Bronchial epithelial cell (primary cell): ENCODE measurements around the gene WASHC4. TPM values are rescaled to one million over a fixed set of nuclear protein-coding genes. Genes with fewer than 3 reads are reported as not detected.

Experiments
- DNase-seq: peaks from one replicate; pipeline ENCODE4 v3.0.0-alpha.2; 2010; ENCODE audit warnings: low read depth
- FAIRE-seq: peaks from 2 replicates; lab custom pipeline; 2011; peaks lifted over from hg19 to GRCh38; lab: Jason Lieb, UNC
- H3K27me3 ChIP-seq: 2 replicates; pipeline ENCODE4 v1.5.1; 2011; ENCODE audit warnings: low read length; ENCODE audit not compliant: control insufficient read depth, insufficient read depth
- H3K36me3 ChIP-seq: 2 replicates; pipeline ENCODE4 v1.5.1; 2011; ENCODE audit warnings: low read length; ENCODE audit not compliant: control insufficient read depth, insufficient read depth
- H3K4me3 ChIP-seq: 2 replicates; pipeline ENCODE4 v1.5.1; 2011; ENCODE audit warnings: mild to moderate bottlenecking, low read depth, low read length, control low read depth
- CTCF ChIP-seq: IDR thresholded peaks from 2 replicates; pipeline ENCODE4 v1.5.1; 2011; ENCODE audit warnings: mild to moderate bottlenecking, moderate library complexity, low read length, control low read depth, inconsistent platforms; ENCODE audit not compliant: insufficient read depth, severe bottlenecking
- total RNA-seq: library from RNA; depleted of rRNA; stranded (reverse); fragments of >200 nt; gene quantifications from 2 replicates; pipeline ENCODE4 v1.2.1, GENCODE V29; 2014

Gene WASHC4
- total RNA-seq = 52.5 and 60.8 TPM in 2 replicates

- Histone ChIP-seq H3K4me3 (peak within 1 kb of the TSS; percentile 96), H3K36me3 (no peaks in the 10 kb centered on the region), H3K27me3 (no peaks in the 10 kb centered on the region)
- no peak for TF ChIP-seq CTCF
- FAIRE-seq = no peak
- DNase-seq = peak; percentile 77
Measured at GRCh38 chr12:105107494-105108371, at the start of gene WASHC4. Gene WASHC4, plus strand, starts transcription at chr12:105107731. Its CDS starts 70 bp downstream, at chr12:105107801.

DNA sequence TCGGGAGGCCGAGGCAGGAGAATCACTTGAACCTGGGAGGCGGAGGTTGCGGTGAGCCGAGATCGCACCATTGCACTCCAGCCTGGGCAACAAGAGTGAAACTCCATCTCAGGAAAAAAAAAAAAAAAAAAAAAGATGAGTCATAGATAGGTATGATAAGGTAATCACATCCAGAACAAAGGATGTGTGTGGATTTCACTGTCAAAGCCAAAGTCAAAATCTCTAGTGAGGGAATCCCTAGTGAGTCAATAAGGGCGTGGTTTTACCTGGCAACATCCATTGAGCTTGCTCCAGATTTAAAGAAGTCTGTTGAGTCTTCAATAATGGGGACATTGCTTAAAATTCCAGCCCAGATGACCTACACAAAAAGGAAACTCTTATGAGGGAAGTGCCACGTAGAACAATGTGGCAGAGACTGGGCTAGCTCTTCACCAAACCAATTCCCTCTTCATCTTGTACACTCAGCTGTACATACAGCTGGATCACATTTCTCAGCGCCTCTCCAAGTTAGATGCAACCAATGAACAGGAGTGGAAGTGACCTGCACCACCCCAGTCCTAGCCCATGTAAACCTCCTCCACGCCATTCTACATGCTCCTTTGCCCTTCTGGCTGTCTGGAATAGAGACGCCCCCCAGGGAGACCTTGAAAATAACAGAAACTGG is 46.7 kb upstream of the WASHC4 start:
- TF ChIP-seq CTCF = no peak
- H3K27me3 ChIP-seq = no peaks in the 10 kb centered on the region
- DNase-seq (peak; percentile 74), FAIRE-seq (no peak)
- no peak overlapping the region for H3K4me3 ChIP-seq
- peaks cover 7% of the 10 kb centered on the region for H3K36me3 ChIP-seq

GRCh38 chr12:105064564-105065178 is 42.9 kb upstream of the WASHC4 start:
- no peak overlapping the region for H3K4me3 ChIP-seq
- DNase-seq = no peak
- peaks cover 9% of the 10 kb centered on the region for H3K36me3 ChIP-seq
- no peak for TF ChIP-seq CTCF
- no peaks in the 10 kb centered on the region for H3K27me3 ChIP-seq
- FAIRE-seq = no peak

GRCh38 chr12:105067511-105068031 is 40.0 kb upstream of the WASHC4 start:
- H3K4me3 ChIP-seq = no peak overlapping the region
- no peak for DNase-seq
- no peak for FAIRE-seq
- peaks cover 12% of the 10 kb centered on the region for H3K36me3 ChIP-seq
- no peaks in the 10 kb centered on the region for H3K27me3 ChIP-seq
- no peak for TF ChIP-seq CTCF

GRCh38 chr12:105069936-105070702 is 37.4 kb upstream of the WASHC4 start:
- TF ChIP-seq CTCF = no peak
- no peaks in the 10 kb centered on the region for H3K27me3 ChIP-seq
- H3K4me3 ChIP-seq = no peak overlapping the region
- DNase-seq (no peak), FAIRE-seq (no peak)
- peaks cover 14% of the 10 kb centered on the region for H3K36me3 ChIP-seq
